Amniotic epithelial cell (primary cell): ENCODE data around the gene KRT33B.
"Not testable (repeated sequence)": the region's sequence is repeated elsewhere in the genome, so short reads cannot be mapped to it uniquely, and the experiment has no call there.

Experiments used
- DNase-seq: peaks from one replicate; pipeline ENCODE4 v3.0.0-alpha.2; 2010; ENCODE audit warnings: low read depth

KRT33B gene

DNA sequence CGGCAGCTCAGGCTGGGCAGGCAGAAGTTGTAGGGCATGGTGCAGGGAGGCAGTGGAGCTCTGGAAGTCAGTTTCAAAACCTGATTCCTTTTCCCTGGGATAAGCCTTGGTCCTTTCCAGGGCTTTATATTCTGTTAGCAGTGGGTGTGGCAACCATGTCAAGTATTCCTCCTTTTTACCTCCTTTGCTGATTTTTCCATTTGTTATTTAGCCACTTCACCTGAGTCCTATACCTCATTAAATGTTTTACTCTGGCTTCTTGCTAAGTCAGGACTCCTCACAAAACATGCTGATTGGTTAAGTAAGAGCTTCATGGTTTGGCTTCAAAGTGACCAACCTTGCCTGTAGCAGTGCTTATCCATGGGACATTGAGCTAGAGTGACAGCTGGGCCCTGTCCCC lies at the start of gene KRT33B:
Gene KRT33B, minus strand, starts transcription at position 101 of the 400 bp plus-strand sequence. Its CDS starts 63 bp downstream, at position 38.
- no peak for DNase-seq

DNA sequence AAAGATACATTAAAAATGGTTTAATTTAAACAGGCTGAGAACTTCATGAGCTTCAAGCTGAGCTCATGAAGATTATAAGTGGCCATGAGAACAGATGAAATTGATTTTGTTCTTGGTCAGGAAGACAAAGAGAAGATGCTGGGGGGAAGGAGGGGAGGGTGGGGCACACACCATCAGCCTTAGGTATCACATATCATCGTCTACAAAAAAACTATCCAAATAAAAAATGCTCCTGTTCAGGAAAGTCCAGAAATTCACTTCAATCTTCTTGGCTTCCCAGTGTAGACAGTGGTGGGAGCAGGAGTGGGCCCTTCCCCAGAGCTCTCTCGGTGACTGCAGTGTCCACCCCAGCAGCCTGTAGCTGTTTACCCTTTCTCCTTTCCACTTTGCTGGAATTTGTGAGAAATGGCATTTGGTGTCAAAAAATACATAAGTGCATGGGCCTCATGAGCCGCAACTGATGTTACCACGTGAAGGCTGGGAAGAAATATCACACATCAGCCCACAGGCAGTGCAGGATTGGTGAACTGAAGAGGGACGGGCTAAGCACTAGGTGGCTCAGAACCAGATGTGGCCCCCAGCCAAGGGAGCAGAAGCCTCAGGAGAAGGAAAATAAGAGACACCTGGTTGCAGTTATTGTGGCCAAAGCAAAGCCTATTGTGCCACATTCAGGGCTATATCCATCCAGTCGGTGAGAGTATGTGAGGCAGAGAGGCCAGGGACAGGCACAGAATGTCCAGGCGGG lies 48.7 kb upstream of the KRT33B start:
- no peak for DNase-seq

GRCh38 chr17:41417576-41418015 lies 48.0 kb upstream of the KRT33B start:
- no peak for DNase-seq

GRCh38 chr17:41417127-41417526 lies 47.5 kb upstream of the KRT33B start:
- DNase-seq = no peak

DNA sequence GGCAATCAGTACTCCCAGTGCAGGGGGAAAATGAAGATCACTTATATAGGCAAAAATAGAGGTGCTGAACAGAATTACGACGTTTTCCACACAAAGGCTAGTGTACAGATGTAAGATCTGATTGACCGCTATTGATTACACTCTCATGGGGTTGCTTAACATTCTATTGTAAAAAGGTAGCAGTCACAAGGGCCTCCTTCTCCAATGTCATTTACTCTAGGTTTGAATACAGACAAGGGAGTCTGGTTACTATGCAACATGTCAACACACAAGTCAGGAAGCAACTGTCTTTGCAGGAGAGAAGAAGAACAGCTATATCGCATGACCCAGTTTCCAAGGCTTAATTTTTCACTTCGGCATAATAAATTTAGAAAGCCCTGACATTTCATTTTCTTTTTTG lies 46.9 kb upstream of the KRT33B start:
- DNase-seq = peak; percentile 34

- DNase-seq = peak; percentile 88
Measured at GRCh38 chr17:41415833-41416335, 46.3 kb upstream of the KRT33B start.

DNA sequence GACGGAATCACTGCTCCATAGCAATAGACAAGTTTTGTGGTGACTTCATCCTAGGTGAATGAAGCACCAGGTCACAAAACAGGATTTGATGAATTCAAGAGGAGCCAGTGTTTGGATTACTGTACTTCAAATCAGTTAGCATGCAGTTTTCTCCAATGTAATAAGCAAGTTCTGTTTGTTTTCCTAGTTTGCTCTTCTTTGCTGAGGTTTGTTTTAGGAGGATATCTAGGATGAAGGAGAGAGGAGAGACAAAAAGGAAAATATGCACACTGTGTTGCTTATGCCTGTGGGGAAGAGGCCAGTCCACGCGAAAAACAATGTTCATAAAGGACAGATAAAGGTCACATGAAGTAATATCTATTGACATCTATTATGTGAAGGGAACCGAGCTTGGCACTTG lies 45.8 kb upstream of the KRT33B start:
- no peak for DNase-seq

DNA sequence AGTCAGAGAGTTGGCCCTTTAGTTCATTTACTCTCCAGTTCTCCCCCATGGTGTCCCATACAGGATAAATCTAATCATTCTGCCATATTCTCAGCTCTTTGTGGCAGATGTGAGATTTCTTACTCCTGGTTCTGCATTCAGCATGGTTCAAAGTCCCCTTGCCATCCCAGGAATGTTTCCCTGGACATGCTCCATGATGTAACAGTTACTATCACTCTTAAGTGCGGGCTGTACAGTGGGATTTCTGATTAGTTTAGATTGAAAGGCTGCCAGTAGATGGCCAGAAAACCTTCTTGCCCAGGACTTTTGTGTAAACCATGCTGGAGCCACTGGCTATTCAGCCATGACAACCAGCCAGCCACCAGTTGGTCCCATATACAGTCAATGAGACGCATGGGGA lies 44.4 kb upstream of the KRT33B start:
- no peak for DNase-seq

DNA sequence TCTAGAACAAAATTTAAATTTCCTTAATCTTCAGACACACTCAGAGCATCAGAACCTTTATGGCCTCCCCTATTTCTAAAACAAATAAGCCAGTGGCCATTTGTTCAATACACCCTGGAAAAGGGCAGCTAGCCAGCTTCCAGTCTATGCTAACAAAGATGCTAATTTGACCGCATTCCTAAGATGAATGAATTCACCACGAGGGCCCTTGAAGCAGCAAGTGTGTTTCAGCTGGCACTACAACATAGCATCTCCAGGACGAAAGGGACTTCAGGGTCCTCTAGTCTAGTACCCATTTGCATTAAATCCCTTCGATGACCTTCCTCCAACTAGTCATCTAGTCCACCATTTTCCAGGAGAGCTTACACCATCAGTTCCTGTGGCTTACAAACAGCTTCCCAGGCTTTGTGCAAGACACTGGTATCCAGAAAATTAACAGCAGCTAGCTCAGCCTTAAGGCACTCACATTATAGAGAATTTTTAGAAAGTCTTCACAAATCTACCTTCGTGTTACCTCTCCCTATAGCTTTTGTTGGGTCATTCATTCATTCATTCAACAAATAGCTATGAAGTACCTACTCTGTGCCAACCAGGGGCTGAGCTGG lies 43.8 kb upstream of the KRT33B start:
- DNase-seq = peak; percentile 22

- DNase-seq = no peak
Measured at GRCh38 chr17:41411072-41411840, 41.6 kb upstream of the KRT33B start.

- no peak for DNase-seq
Measured at GRCh38 chr17:41407226-41407625, 37.6 kb upstream of the KRT33B start.

- peak; percentile 21 for DNase-seq
Measured at GRCh38 chr17:41406205-41406604, 36.6 kb upstream of the KRT33B start.

DNA sequence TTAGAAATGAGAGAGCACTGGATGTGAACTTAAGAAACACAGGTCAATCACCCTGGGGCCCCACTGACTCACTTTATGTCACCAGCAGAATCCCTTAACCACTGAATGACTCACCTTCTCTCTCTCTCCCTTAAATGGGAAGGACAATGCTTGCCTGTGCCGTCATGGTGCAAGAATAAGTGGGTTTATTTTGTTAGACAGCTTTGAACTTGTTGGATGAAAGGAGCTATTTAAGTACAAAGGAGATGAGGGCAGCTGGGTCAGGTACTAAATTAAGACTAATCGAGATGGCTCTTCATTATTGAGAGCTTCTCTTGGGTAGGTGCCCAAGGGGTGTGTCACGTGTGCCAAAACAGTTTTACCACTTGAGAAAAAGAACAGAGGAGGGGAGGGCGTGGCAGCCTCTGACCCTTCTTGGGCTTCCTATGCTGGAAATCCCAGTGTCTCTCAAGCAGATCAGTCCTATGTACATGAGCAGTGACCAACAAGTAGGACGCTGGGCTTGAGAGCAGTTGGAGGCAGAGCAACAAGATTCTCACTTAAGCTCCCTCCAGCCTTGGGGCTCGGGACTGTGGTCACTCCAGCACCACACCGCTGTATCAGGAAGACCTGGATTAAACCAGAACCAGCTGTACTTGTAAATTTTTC lies 34.5 kb upstream of the KRT33B start:
- DNase-seq = peak; percentile 95

GRCh38 chr17:41403404-41404023 lies 33.9 kb upstream of the KRT33B start:
- DNase-seq = no peak

DNA sequence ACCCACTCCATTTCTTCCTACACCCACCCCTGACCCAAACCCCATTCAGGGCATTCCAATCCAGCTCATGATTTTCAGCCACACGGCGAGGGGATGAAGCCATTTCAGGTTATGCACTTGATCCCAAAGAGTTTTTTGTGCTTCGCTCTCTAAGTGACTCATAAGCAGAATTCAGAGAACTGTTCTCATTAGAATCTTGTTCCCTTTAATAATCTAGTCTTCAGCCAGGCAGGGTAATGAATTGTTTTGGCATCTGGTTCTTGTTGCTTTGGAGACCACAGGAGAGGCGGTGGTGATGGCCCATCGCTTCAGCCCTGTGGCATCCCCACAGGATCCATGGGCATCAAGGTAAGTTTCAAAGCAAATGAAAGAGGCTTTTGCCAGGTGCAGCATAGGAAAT lies 32.5 kb upstream of the KRT33B start:
- no peak for DNase-seq

GRCh38 chr17:41396996-41397660 lies 27.5 kb upstream of the KRT33B start, which contains the start of gene KRT31:
TSS of gene KRT31 (minus strand) at chr17:41397608. CDS start at chr17:41397539, 69 bp downstream.
- no peak for DNase-seq

- no peak for DNase-seq
Measured at GRCh38 chr17:41396340-41396739, 26.7 kb upstream of the KRT33B start.

DNA sequence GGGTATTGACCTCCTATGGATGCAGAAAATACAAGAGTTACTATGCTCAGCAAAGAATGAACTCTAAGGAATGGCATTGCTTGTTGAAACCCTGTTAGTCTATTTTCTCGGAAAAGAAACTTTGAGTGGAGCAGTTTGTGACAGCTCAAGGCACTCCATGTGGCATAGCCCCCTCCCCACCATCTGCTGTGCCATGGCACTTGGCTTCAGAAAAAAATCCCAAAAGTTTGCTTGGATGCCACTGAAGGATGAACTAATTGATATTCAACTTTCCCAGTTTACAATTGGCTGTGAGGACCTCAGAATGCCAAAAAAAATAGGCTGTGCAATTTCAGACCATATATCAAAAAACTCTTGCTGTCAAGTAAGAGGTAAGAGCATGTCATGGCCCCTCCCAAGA lies 26.0 kb upstream of the KRT33B start:
- no peak for DNase-seq

DNA sequence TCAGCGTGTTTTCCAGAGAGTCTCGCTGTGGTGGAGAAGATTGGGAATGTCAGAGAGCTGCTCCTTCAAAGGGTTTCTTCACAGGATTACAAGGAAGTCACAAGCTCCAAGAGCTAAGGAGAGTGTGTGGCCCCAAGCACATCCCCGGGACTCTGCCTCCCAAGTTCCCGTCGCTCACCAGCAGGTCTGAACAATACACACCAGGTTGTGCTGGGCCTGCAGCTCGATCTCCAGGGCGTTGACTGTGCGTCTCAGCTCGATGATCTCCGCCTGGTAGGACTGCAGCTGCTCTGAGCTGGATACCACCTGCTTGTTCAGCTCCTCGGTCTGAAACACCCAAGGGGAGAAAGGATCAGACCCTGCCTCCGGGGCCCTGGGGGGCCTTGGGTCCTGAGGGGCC lies 25.4 kb upstream of the KRT33B start:
- DNase-seq = not testable (repeated sequence)

GRCh38 chr17:41394254-41394996 lies 24.8 kb upstream of the KRT33B start:
- no peak for DNase-seq
